OCI-LY1 (cell line): Measurements from ENCODE around the gene CNEP1R1.

Experiments
- H2AFZ ChIP-seq: fragments of 200-600 bp; sonication (generic), shearing (Covaris generic); 2 replicates; pipeline ENCODE4 v1.6.0; 2014; ENCODE audit warnings: antibody characterized with exemption, mild to moderate bottlenecking, low read length
- H3F3A ChIP-seq: fragments of 200-600 bp; sonication (generic), shearing (Covaris generic); 2 replicates; pipeline ENCODE4 v1.6.0; 2014; ENCODE audit warnings: mild to moderate bottlenecking, antibody characterized with exemption, low read length, moderate library complexity; ENCODE audit not compliant: insufficient read depth
- H3K27ac ChIP-seq: fragments of 200-600 bp; sonication (generic); 2 replicates; pipeline ENCODE4 v1.5.1; 2014; ENCODE audit warnings: low read length, mixed run types, mild to moderate bottlenecking, low read depth; ENCODE audit not compliant: poor library complexity, severe bottlenecking
- H3K27me3 ChIP-seq: fragments of 200-600 bp; sonication (generic); 2 replicates; pipeline ENCODE4 v1.6.0; 2014; ENCODE audit warnings: antibody characterized with exemption, mild to moderate bottlenecking, low read length, moderate library complexity; ENCODE audit not compliant: insufficient read depth
- H3K36me3 ChIP-seq: fragments of 200-600 bp; sonication (generic); 2 replicates; pipeline ENCODE4 v1.6.1; 2014; ENCODE audit warnings: mild to moderate bottlenecking, antibody characterized with exemption, low read length, moderate library complexity, mixed read lengths; ENCODE audit not compliant: insufficient read depth
- H3K4me1 ChIP-seq: fragments of 200-600 bp; sonication (generic); 2 replicates; pipeline ENCODE4 v1.5.1; 2014; ENCODE audit warnings: mild to moderate bottlenecking, low read length, moderate library complexity; ENCODE audit not compliant: insufficient read depth, severe bottlenecking
- H3K4me2 ChIP-seq: fragments of 200-600 bp; sonication (generic), shearing (Covaris generic); 2 replicates; pipeline ENCODE4 v1.6.1; 2014; ENCODE audit warnings: low read length
- H3K4me3 ChIP-seq: fragments of 200-600 bp; sonication (generic); 2 replicates; pipeline ENCODE4 v1.5.1; 2014; ENCODE audit warnings: low read length, low read depth, mild to moderate bottlenecking, mixed read lengths; ENCODE audit not compliant: poor library complexity, severe bottlenecking
- H3K79me2 ChIP-seq: fragments of 200-600 bp; shearing (Covaris generic); 2 replicates; pipeline ENCODE4 v1.6.1; 2016; ENCODE audit warnings: mixed run types, low read length, mixed read lengths; ENCODE audit not compliant: insufficient read depth
- H3K9ac ChIP-seq: fragments of 200-600 bp; sonication (generic), shearing (Covaris generic); 2 replicates; pipeline ENCODE4 v1.6.1; 2014; ENCODE audit warnings: mild to moderate bottlenecking, low read length, mixed read lengths
- H3K9me2 ChIP-seq: fragments of 200-600 bp; sonication (generic), shearing (Covaris generic); 2 replicates; pipeline ENCODE4 v1.6.1; 2014; ENCODE audit warnings: low read depth, mild to moderate bottlenecking, low read length, mixed read lengths
- H3K9me3 ChIP-seq: fragments of 200-600 bp; shearing (Covaris generic); 2 replicates; pipeline ENCODE4 v1.6.1; 2014; ENCODE audit warnings: low read length, mixed read lengths
- H4K20me1 ChIP-seq: fragments of 200-600 bp; sonication (generic), shearing (Covaris generic); 2 replicates; pipeline ENCODE4 v1.6.0; 2016; ENCODE audit warnings: mild to moderate bottlenecking, low read length; ENCODE audit not compliant: insufficient read depth
- EZH2 ChIP-seq: fragments of 200-600 bp; sonication (generic), shearing (Covaris generic); IDR thresholded peaks from 2 replicates; pipeline ENCODE4 v1.8.0; 2017; ENCODE audit warnings: borderline replicate concordance, mixed run types, mild to moderate bottlenecking, antibody characterized with exemption, low read length, moderate library complexity, mixed read lengths
- TF ChIP-seq, protein P1 (sequence below): fragments of 200-600 bp; sonication (generic), shearing (Covaris generic); IDR thresholded peaks from 2 replicates; pipeline ENCODE4 v1.5.1; 2017; ENCODE audit warnings: mild to moderate bottlenecking, antibody characterized with exemption, low read length, moderate library complexity, mixed read lengths

The CNEP1R1 gene

DNA sequence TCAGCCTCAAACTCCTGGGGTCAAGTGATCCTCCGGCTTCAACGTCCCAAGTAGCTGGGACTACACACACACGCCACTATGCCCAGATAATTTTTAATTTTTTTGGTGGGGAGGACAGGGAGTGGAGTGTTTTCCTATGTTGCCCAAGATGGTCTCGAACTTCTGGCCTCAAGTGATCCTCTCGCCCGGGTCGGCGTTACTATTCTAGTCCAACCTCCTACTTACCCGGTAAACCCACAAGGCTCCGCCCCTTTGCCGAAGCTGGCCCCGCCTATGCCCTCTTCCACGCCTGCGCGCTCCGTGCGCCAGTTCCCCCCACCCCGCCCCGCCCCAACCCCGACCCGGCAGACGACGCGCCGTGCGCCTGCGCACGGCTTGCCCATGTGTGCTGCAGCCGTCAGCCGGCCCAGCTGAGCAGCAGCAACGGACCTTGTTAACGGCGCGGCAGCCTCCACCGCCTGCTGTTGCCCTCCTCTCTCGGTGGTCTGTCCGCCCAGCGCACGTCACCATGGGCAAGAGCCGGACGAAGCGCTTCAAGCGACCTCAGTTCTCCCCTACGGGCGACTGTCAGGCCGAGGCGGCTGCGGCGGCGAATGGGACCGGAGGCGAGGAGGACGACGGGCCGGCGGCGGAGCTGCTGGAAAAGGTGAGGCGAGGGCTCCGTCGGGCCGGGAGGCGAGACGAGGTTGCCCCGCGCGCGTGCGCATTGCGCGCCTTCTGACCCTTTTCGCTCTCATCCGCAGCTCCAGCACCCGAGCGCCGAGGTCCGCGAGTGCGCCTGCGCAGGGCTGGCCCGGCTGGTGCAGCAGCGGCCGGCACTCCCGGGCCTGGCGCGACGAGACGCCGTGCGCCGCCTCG, 40.8 kb downstream of the CNEP1R1 start, which contains the start of gene HEATR3:
Gene HEATR3 (plus strand): TSS at position 347 of the 858 bp plus-strand sequence. CDS start 162 bp downstream, at position 509.
- peak within 1 kb of the TSS; percentile 22 for H2AFZ ChIP-seq
- H3K9me3 ChIP-seq, result no peaks in the 10 kb centered on the region
- peak within 1 kb of the TSS; percentile 100 for H3K4me2 ChIP-seq
- H3K27me3 ChIP-seq, result no peaks in the 10 kb centered on the region
- TF ChIP-seq, protein P1, sequence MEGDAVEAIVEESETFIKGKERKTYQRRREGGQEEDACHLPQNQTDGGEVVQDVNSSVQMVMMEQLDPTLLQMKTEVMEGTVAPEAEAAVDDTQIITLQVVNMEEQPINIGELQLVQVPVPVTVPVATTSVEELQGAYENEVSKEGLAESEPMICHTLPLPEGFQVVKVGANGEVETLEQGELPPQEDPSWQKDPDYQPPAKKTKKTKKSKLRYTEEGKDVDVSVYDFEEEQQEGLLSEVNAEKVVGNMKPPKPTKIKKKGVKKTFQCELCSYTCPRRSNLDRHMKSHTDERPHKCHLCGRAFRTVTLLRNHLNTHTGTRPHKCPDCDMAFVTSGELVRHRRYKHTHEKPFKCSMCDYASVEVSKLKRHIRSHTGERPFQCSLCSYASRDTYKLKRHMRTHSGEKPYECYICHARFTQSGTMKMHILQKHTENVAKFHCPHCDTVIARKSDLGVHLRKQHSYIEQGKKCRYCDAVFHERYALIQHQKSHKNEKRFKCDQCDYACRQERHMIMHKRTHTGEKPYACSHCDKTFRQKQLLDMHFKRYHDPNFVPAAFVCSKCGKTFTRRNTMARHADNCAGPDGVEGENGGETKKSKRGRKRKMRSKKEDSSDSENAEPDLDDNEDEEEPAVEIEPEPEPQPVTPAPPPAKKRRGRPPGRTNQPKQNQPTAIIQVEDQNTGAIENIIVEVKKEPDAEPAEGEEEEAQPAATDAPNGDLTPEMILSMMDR, result no peak
- no peak for TF ChIP-seq EZH2
- peaks cover 33% of the 10 kb centered on the region for H3K36me3 ChIP-seq
- H3K9me2 ChIP-seq, result no peaks in the 10 kb centered on the region
- peak within 1 kb of the TSS; percentile 99 for H3K4me3 ChIP-seq
- no peaks in the 10 kb centered on the region for H4K20me1 ChIP-seq
- H3K79me2 ChIP-seq, result peaks cover 11% of the 10 kb centered on the region
- peaks cover 23% of the 10 kb centered on the region for H3K4me1 ChIP-seq
- H3K9ac ChIP-seq, result peak within 1 kb of the TSS; percentile 100
- peak within 1 kb of the TSS; percentile 90 for H3K27ac ChIP-seq
- no peaks in the 10 kb centered on the region for H3F3A ChIP-seq

DNA sequence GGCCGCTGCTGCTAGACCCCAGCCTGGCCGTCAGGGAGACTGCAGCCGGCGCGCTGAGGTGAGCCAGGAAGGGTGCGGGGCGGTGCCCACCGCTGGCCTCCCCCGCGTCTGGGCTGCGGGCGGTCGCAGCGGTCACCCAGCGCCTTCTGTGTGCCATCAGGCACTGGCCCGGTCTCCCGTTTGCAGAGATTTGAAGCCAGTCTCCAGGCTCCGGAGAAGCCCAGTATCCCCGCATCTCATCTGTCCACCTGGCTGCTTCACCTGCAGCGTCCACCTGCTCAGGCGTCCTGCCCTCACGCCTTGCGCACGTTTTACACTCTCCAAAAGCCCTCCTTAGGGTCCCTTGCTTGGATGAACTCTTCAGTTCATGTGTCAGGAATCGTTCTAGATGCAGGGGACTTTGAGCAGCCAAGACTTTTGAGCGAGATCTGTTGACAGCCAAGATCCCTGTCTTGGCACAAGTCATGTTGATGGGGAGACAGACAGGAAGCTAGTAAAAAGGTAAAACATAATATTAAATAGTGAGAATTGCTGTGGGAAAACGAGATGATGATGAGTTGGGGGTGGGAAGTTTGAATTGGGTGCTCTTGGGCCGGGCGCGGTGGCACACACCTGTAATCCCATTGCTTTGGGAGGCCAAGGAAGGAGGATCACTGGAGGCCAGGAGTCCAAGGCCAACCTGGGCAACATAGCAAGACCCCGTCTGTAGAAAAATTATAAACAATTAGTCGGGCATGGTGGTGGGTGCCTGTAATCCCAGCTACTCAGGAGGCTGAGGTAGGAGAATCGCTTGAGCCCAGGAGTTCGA, 41.7 kb downstream of the CNEP1R1 start:
- peak overlapping the region; percentile 100 for H3K9ac ChIP-seq
- peak overlapping the region; percentile 90 for H3K27ac ChIP-seq
- no peaks in the 10 kb centered on the region for H3K27me3 ChIP-seq
- H3K9me2 ChIP-seq, result no peaks in the 10 kb centered on the region
- no peak overlapping the region for H2AFZ ChIP-seq
- H3K79me2 ChIP-seq, result peaks cover 11% of the 10 kb centered on the region
- H3K4me2 ChIP-seq, result peak overlapping the region; percentile 100
- peak overlapping the region; percentile 99 for H3K4me3 ChIP-seq
- peaks cover 23% of the 10 kb centered on the region for H3K4me1 ChIP-seq
- TF ChIP-seq, protein P1, result no peak
- TF ChIP-seq EZH2, result no peak
- peaks cover 42% of the 10 kb centered on the region for H3K36me3 ChIP-seq
- H3F3A ChIP-seq, result no peaks in the 10 kb centered on the region
- no peaks in the 10 kb centered on the region for H3K9me3 ChIP-seq
- H4K20me1 ChIP-seq, result no peaks in the 10 kb centered on the region

- H3K27me3 ChIP-seq, result no peaks in the 10 kb centered on the region
- H3K9me3 ChIP-seq, result no peaks in the 10 kb centered on the region
- no peak overlapping the region for H2AFZ ChIP-seq
- peak overlapping the region; percentile 22 for H3K27ac ChIP-seq
- H3K4me3 ChIP-seq, result peak overlapping the region; percentile 99
- no peak for TF ChIP-seq EZH2
- TF ChIP-seq, protein P1, result peak; percentile 65
- peaks cover 23% of the 10 kb centered on the region for H3K4me1 ChIP-seq
- H3K36me3 ChIP-seq, result peaks cover 47% of the 10 kb centered on the region
- H3F3A ChIP-seq, result no peaks in the 10 kb centered on the region
- H3K9ac ChIP-seq, result peak overlapping the region; percentile 100; the same call in 1 of the 2 replicates
- H3K9me2 ChIP-seq, result no peaks in the 10 kb centered on the region
- peak overlapping the region; percentile 100 for H3K4me2 ChIP-seq
- no peaks in the 10 kb centered on the region for H4K20me1 ChIP-seq
- H3K79me2 ChIP-seq, result peaks cover 11% of the 10 kb centered on the region
These were observed 42.3 kb downstream of the CNEP1R1 start for GRCh38 chr16:50067290-50067853.
